SK-N-SH treated with all-trans-retinoic acid at 6 μM for 48 hours (cell line): ENCODE data around the gene HOXA13.

Experiments
- ATAC-seq: fragments of 200-7000 bp; cut with Tn5 transposase; 3 replicates; pipeline ENCODE4 v1.9.1; 2020; ENCODE audit warnings: mild to moderate bottlenecking, moderate library complexity
- ARNTL ChIP-seq: fragments of 450-650 bp; formaldehyde crosslinking; IDR thresholded peaks from 2 replicates; pipeline ENCODE4 v1.5.0; 2020; ENCODE audit warnings: low read depth, mild to moderate bottlenecking, moderate library complexity, borderline replicate concordance
- BACH2 ChIP-seq: fragments of 250-450 bp; sonication (Bioruptor Pico); IDR thresholded peaks from 2 replicates; pipeline ENCODE4 v1.9.0; 2021; ENCODE audit warnings: mild to moderate bottlenecking, borderline replicate concordance
- CREB5 ChIP-seq: fragments of 250-450 bp; sonication (Bioruptor Pico); IDR thresholded peaks from 2 replicates; pipeline ENCODE4 v1.5.1; 2020; ENCODE audit warnings: low read depth, mild to moderate bottlenecking, moderate library complexity
- CSDC2 ChIP-seq: fragments of 250-450 bp; sonication (Bioruptor Pico); IDR thresholded peaks from 2 replicates; pipeline ENCODE4 v1.5.0; 2020; ENCODE audit warnings: mild to moderate bottlenecking, moderate library complexity
- CSRNP3 ChIP-seq: fragments of 250-450 bp; sonication (Bioruptor Pico); IDR thresholded peaks from 2 replicates; pipeline ENCODE4 v1.5.1; 2021; ENCODE audit warnings: mild to moderate bottlenecking, moderate library complexity
- ESRRG ChIP-seq: fragments of 250-450 bp; sonication (Bioruptor Pico); IDR thresholded peaks from 2 replicates; pipeline ENCODE4 v1.6.1; 2021; ENCODE audit warnings: mild to moderate bottlenecking
- PATZ1 ChIP-seq: fragments of 250-450 bp; sonication (Bioruptor Pico); IDR thresholded peaks from 2 replicates; pipeline ENCODE4 v1.8.0; 2020; ENCODE audit warnings: mild to moderate bottlenecking, moderate library complexity, borderline replicate concordance
- PPARA ChIP-seq: fragments of 250-450 bp; sonication (Bioruptor Pico); IDR thresholded peaks from 2 replicates; pipeline ENCODE4 v1.5.0; 2020; ENCODE audit warnings: mild to moderate bottlenecking, borderline replicate concordance
- RARB ChIP-seq: fragments of 250-450 bp; sonication (Bioruptor Pico); IDR thresholded peaks from 2 replicates; pipeline ENCODE4 v1.8.0; 2021; ENCODE audit warnings: mild to moderate bottlenecking, moderate library complexity
- SNAI2 ChIP-seq: fragments of 250-450 bp; sonication (Bioruptor Pico); IDR thresholded peaks from 2 replicates; pipeline ENCODE4 v1.5.0; 2020; ENCODE audit warnings: mild to moderate bottlenecking, moderate library complexity
- TSHZ2 ChIP-seq: fragments of 250-450 bp; sonication (Bioruptor Pico); IDR thresholded peaks from 2 replicates; pipeline ENCODE4 v1.5.0; 2020; ENCODE audit warnings: mild to moderate bottlenecking, moderate library complexity
- ZFP3 ChIP-seq: fragments of 250-450 bp; sonication (Bioruptor Pico); IDR thresholded peaks from 2 replicates; pipeline ENCODE4 v1.5.0; 2020; ENCODE audit warnings: mild to moderate bottlenecking, moderate library complexity
- ZFP30 ChIP-seq: fragments of 450-650 bp; formaldehyde crosslinking; IDR thresholded peaks from 2 replicates; pipeline ENCODE4 v1.5.0; 2022; ENCODE audit warnings: mild to moderate bottlenecking, moderate library complexity
- ZNF70 ChIP-seq: fragments of 450-650 bp; formaldehyde crosslinking; IDR thresholded peaks from 2 replicates; pipeline ENCODE4 v1.5.0; 2020; ENCODE audit warnings: mild to moderate bottlenecking, moderate library complexity
- ZNF8 ChIP-seq: fragments of 450-650 bp; formaldehyde crosslinking; IDR thresholded peaks from 2 replicates; pipeline ENCODE4 v1.5.0; 2020; ENCODE audit warnings: mild to moderate bottlenecking, moderate library complexity

HOXA13 gene

DNA sequence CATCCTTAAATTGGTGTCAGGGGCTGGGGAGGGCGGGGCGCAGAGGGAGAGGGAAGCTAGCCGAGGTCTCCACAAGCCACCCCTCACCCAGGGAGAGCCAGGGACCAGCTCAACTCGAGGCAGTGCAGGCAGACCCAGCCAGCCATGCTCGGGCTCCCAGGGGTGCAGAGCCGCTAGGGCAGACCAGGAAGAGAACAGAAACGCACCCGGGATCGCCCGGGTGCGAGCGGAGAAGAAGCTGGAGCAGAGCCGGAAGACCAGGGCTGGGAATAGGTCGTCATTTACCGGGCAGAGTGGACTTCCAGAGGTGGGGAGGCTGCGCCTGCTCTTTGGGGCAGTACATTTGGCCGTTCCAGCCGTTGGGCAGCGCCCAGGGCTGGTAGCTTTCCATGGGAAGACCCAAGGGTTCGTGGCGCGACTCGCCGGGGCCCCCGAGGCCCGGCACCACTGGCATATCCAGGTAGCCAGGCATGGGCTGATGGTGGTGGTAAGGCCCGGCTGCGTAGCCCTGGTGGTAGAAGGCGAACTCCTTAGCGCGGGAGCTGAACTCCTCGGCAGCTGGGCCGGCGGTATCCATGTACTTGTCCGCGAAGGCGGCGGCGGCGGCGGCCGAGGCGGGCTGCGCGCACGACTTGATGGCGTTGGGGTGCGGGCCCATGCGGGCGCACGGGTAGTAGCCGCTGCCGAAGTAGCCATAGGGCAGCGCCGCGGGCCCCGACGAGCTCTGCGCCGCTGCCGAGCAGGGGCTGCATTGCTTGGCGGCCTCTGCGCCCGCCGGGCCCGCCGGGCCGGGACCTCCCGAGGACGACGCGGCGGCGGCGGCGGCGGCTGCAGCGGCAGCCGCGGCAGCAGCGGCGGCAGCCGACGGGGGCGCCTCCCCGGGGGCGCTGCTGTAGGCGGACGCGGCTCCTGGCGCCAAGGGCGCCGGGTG is 755 bp downstream of the HOXA13 start:
- TF ChIP-seq ZNF70 (no peak), TSHZ2 (CRISPR knock-in tag) (peak; percentile 100), CSRNP3 (CRISPR knock-in tag) (no peak), CSDC2 (peak; percentile 100), ZFP30 (CRISPR knock-in tag) (no peak), CREB5 (no peak), ARNTL (no peak), PPARA (CRISPR knock-in tag) (no peak), ZNF8 (CRISPR knock-in tag) (no peak), ESRRG (CRISPR knock-in tag) (no peak), SNAI2 (peak; percentile 67)
- peak; percentile 9 for ATAC-seq

DNA sequence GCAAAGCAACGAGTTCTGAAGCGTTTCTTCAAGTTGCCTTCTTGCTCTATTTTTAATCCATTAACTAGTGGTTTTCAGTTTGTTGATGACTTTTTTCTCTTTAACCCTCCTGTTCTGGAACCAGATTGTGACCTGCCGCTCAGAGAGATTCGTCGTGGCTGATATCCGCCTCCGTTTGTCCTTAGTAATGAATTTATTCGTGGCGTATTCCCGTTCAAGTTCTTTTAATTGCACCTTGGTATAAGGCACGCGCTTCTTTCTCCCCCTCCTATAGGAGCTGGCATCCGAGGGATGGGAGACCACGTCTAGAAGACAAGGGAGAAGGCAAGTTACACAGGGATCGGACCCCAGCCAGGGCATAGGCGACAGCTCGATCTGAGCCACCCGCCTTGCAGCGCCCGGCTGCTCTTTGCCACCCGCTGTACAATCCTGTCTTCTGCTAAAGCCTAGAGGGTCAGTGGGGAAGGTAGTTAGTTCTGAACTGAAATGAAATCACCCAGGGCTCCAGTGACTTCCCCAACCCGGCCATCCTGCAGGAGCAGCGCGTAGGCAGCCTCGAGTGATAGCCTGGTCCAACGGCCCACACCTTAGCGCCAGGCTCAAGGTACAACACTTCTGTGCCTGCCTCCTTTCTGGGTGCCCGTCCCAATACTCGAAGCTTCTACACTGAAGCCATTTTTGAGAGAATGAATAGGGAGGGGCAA is 1.6 kb downstream of the HOXA13 start:
- no peak for ATAC-seq
- TF ChIP-seq RARB (CRISPR knock-in tag), result no peak
- TF ChIP-seq TSHZ2 (CRISPR knock-in tag), result peak; percentile 100
- TF ChIP-seq SNAI2, result peak; percentile 96
- peak; percentile 100 for TF ChIP-seq CSDC2
- peak; percentile 42 for TF ChIP-seq ZFP3 (CRISPR knock-in tag)

- no peak for ATAC-seq
- TF ChIP-seq PATZ1 (CRISPR knock-in tag) (no peak), BACH2 (CRISPR knock-in tag) (no peak), CSRNP3 (CRISPR knock-in tag) (no peak), ZFP3 (CRISPR knock-in tag) (0 out of 2 replicates have a peak, but pooled peaks have one; percentile 54), RARB (CRISPR knock-in tag) (no peak), SNAI2 (peak; percentile 94), ZNF70 (no peak), TSHZ2 (CRISPR knock-in tag) (peak; percentile 100), ZFP30 (CRISPR knock-in tag) (no peak), CREB5 (no peak)
Measured at GRCh38 chr7:27197137-27198042, 2.5 kb downstream of the HOXA13 start.
